H54 (cell line): ENCODE results near the gene HSBP1L1.
"Not testable (repeated sequence)": the region's sequence is repeated elsewhere in the genome, so short reads cannot be mapped to it uniquely, and the experiment has no call there.

Experiments used
- DNase-seq: peaks from one replicate; pipeline ENCODE4 v3.0.0; 2011; ENCODE audit warnings: low spot score, mixed read lengths; ENCODE audit not compliant: insufficient read length
- FAIRE-seq: peaks from 3 replicates; lab custom pipeline; 2011; peaks lifted over from hg19 to GRCh38; lab: Jason Lieb, UNC
- POLR2A ChIP-seq: IDR thresholded peaks from 2 replicates; pipeline ENCODE4 v1.6.1; 2011; ENCODE audit warnings: low read depth, mild to moderate bottlenecking, low read length

Gene HSBP1L1

GRCh38 chr18:79987566-79987965 lies 23.1 kb downstream of the HSBP1L1 start:
- TF ChIP-seq POLR2A: no peak
- DNase-seq: no peak
- no peak for FAIRE-seq

- TF ChIP-seq POLR2A: no peak
- FAIRE-seq: no peak
- no peak for DNase-seq
Observed at GRCh38 chr18:79988071-79988450, 23.6 kb downstream of the HSBP1L1 start.

GRCh38 chr18:79988451-79989194 lies 24.2 kb downstream of the HSBP1L1 start, which contains the start of gene TXNL4A:
TXNL4A (minus strand) TSS chr18:79988563; CDS start chr18:79988392, 171 bp downstream.
- DNase-seq: peak; percentile 30
- peak; percentile 83 for TF ChIP-seq POLR2A
- no peak for FAIRE-seq

GRCh38 chr18:79989195-79989497 lies 24.7 kb downstream of the HSBP1L1 start:
- DNase-seq (no peak), FAIRE-seq (no peak)
- TF ChIP-seq POLR2A: no peak

- no peak for TF ChIP-seq POLR2A
- FAIRE-seq (no peak), DNase-seq (no peak)
Observed at GRCh38 chr18:79991494-79991893, 27.1 kb downstream of the HSBP1L1 start.

GRCh38 chr18:79999701-80000100 lies 35.3 kb downstream of the HSBP1L1 start:
- not testable (repeated sequence) for DNase-seq, FAIRE-seq

GRCh38 chr18:80000877-80001276 lies 36.4 kb downstream of the HSBP1L1 start:
- FAIRE-seq: no peak
- no peak for TF ChIP-seq POLR2A
- DNase-seq: no peak

- no peak for TF ChIP-seq POLR2A
- DNase-seq (no peak), FAIRE-seq (no peak)
Observed at GRCh38 chr18:80002468-80002867, 38.0 kb downstream of the HSBP1L1 start.

- no peak for FAIRE-seq
- no peak for TF ChIP-seq POLR2A
- no peak for DNase-seq
Observed at GRCh38 chr18:80004600-80005342, 40.3 kb downstream of the HSBP1L1 start.

GRCh38 chr18:80006724-80007123 lies 42.3 kb downstream of the HSBP1L1 start:
- FAIRE-seq (no peak), DNase-seq (no peak)

GRCh38 chr18:80009661-80010550 lies 45.5 kb downstream of the HSBP1L1 start:
- no peak for TF ChIP-seq POLR2A
- peak; percentile 93 for FAIRE-seq
- DNase-seq: peak; percentile 43

More at GRCh38 chr18:80006724-80007123, 42.3 kb downstream of the HSBP1L1 start:
- no peak for TF ChIP-seq POLR2A

GRCh38 chr18:80010551-80010906 lies 46.1 kb downstream of the HSBP1L1 start:
- no peak for DNase-seq
- TF ChIP-seq POLR2A: no peak
- no peak for FAIRE-seq

GRCh38 chr18:80011496-80012137 lies 47.2 kb downstream of the HSBP1L1 start:
- FAIRE-seq, DNase-seq: not testable (repeated sequence)
